IPS-15b (cell line): ENCODE measurements around the gene CORO1C.

Experiments
- H3K27me3 ChIP-seq: one replicate; pipeline ENCODE4 v1.6.1; 2013; ENCODE audit warnings: low read length; ENCODE audit not compliant: control insufficient read depth, insufficient read depth
- H3K36me3 ChIP-seq: one replicate; pipeline ENCODE4 v1.6.1; 2013; ENCODE audit warnings: low read length; ENCODE audit not compliant: control insufficient read depth, insufficient read depth
- H3K4me1 ChIP-seq: one replicate; pipeline ENCODE4 v1.6.1; 2013; ENCODE audit warnings: mild to moderate bottlenecking, low read length; ENCODE audit not compliant: control insufficient read depth, insufficient read depth
- H3K4me3 ChIP-seq: one replicate; pipeline ENCODE4 v1.5.1; 2013; ENCODE audit warnings: low read depth, low read length
- H3K9ac ChIP-seq: one replicate; pipeline ENCODE4 v1.6.1; 2013; ENCODE audit warnings: low read depth, mild to moderate bottlenecking, low read length
- H3K9me3 ChIP-seq: one replicate; pipeline ENCODE4 v1.6.1; 2013; ENCODE audit warnings: mild to moderate bottlenecking, low read length; ENCODE audit not compliant: control insufficient read depth, insufficient read depth

The CORO1C gene

DNA sequence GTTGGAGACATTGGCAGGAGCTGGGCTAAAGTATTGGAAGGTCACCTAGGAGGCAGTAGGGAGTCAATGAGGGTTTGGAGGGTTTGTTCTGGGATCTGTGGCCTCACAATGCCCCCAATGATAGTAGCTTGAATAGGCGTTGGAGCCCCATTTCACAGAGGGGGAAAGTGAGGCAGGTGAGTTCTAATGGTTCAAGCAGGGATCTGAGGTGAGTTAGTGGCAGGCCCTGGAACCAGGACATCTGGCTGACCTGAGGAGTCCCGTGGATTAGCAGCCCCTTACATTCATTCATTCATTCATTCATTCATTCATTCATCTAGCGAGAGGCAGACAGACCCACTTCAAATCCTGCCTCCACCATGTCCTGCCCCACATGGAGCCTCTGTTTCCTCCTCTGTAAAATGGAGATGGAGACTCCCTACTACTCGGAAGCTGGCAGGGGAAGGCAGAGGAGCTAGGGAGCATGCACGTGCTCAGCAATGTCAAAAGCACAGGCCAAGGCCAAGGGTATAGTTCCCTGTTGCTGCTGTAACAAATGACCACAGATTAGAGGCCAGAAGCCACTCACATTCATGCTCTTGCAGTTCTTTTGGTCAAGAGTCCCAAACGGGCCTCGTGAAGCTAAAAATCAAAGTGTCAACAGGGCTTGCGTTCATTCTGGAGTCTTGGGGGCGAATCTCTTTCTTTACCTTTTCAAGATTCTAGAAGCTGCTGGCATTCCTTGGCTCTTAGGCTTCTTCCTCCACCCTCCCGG lies 131.2 kb downstream of the CORO1C start:
- H3K27me3 ChIP-seq, result no peaks in the 10 kb centered on the region
- peaks cover 2% of the 10 kb centered on the region for H3K4me1 ChIP-seq
- H3K4me3 ChIP-seq, result no peak overlapping the region
- no peaks in the 10 kb centered on the region for H3K36me3 ChIP-seq
- no peak overlapping the region for H3K9ac ChIP-seq
- H3K9me3 ChIP-seq, result no peaks in the 10 kb centered on the region

DNA sequence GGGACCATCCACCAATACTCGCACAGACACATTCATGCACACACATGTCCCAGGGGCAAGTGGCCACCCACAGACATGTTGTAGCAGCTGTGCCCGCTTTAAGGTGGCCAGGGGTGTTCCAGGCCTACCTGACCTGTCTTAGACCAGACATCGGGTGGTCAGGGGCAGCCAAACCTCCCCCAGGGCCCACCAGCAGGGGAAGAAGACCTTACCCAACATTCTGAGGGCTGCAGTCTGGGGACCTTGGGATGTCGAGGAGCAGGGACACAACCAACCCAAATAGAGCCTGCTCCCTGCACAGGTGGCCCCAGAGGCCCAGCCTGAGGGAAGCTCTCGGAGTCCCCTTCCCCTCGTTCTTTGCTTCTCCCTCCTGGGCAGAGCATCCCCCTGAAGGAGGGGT lies 131.8 kb downstream of the CORO1C start:
- peaks cover 2% of the 10 kb centered on the region for H3K4me1 ChIP-seq
- no peak overlapping the region for H3K9ac ChIP-seq
- no peak overlapping the region for H3K4me3 ChIP-seq
- H3K9me3 ChIP-seq, result no peaks in the 10 kb centered on the region
- H3K27me3 ChIP-seq, result no peaks in the 10 kb centered on the region
- H3K36me3 ChIP-seq, result no peaks in the 10 kb centered on the region

DNA sequence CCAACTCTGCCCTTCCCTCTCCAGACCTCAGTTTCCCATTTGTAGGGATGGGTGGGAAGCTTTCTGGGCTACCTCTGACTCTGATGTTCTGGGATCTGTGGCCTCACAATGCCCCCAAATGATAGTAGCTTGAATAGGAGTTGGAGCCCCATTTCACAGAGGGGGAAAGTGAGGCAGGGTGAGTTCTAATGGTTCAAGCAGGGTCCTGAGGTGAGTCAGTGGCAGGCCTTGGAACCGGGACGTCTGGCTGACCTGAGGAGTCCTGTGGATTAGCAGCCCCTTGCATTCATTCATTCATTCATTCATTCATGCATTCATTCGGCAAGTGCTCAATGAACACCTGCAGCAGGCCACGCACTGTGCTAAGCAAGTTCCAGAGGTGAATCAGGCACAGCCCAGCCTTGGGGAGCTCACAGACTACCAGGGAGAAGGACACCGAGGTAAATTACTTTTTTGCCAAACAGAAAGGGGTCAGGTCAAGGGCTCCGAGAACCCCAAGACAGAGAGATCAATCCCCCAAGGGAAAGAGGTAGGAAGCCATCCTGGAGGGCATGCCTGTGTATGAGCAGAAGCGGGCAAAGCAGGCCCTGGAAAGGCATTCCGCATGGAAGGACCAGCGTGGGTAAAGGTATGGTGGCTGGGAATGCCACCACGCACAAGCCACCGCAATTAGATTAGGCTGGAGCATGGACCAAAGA lies 132.6 kb downstream of the CORO1C start:
- H3K9ac ChIP-seq, result no peak overlapping the region
- H3K27me3 ChIP-seq, result no peaks in the 10 kb centered on the region
- H3K4me1 ChIP-seq, result no peaks in the 10 kb centered on the region
- H3K4me3 ChIP-seq, result no peak overlapping the region
- H3K9me3 ChIP-seq, result no peaks in the 10 kb centered on the region
- H3K36me3 ChIP-seq, result no peaks in the 10 kb centered on the region

DNA sequence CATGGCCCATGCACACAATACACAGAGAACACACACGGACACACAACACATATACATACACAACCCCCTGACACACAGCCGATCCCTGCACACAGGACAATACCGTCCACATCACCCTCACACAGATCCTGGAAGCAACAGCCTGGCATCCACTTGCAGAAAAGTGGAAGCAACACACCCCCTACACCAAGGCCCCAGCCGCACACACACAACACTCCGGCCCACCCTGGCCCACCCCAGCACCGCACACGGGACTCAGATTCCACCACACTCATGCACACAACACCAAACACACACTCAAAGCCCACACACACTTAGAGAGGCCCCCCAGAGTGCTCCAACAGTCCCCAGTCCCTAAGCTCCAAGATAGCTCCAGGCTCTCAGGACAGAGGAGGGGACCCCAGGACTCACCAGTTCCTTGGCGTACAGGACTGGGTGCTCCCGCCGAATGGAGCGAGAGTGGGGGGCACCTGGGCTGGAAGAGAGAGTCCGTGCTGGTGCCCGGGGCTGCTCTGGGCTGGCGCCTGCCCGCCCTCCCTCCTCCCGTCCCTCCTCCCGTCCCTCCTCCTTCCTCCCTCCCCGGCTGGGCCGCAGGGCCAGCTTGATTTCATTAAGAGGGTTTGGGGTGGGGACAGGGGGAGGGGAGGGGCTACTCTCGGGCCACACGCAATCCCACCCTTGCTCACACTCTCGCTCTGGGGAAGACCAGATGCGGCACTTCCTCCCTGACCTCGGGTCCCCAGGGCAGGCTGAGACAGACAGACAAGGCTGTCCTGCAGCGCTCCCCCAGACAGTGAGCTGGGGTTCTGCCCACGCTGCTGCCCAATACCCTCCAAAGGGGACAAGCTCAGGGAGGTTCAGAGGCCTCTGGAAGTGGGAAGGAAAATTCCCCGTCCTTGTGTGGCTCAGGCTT lies 133.5 kb downstream of the CORO1C start, which contains the start of gene TMEM119:
TMEM119 (minus strand) TSS at position 526 of the 913 bp plus-strand sequence. CDS start 5,701 bp downstream, outside the sequence.
- Histone ChIP-seq H3K4me3 (no peak within 1 kb of the TSS), H3K9ac (no peak within 1 kb of the TSS), H3K27me3 (no peaks in the 10 kb centered on the region)

DNA sequence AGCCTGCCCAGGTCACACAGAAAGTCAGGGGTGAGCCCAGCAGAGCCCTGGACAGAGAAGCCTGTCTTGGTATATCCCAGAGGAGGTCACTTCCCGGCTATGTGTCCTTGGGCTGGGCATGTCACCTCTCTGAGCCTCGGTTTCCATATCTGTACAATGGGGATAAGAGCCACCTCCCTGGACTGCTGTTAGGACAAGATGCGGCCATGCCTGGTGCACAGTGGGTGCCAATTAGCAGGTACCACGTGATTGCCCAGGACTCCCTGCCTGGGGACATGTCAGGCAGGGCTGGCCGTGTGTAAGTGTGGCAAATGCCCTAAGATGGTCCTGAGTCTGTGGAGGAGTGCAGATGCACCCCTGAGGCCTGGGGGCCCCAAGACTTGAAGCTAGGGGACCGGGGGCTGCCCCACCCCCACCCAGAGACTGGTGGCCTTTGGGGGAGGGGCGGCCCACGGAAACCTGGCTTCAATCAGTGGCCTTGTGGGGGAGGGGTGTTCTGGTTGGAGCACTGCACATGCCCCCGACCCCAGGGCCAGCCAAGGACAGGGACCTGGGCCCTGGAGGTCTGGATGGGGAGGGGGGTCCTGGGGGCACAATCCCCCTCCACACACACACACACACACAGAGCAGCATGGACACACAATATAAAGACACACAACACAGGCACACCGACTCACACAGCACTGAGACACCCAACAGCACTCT lies 134.3 kb downstream of the CORO1C start:
- Histone ChIP-seq H3K4me3 (no peak overlapping the region), H3K9me3 (no peaks in the 10 kb centered on the region), H3K27me3 (no peaks in the 10 kb centered on the region), H3K4me1 (no peaks in the 10 kb centered on the region), H3K36me3 (no peaks in the 10 kb centered on the region), H3K9ac (no peak overlapping the region)

More for the DNA sequence above, 133.5 kb downstream of the CORO1C start, which contains the start of gene TMEM119:
- Histone ChIP-seq H3K9me3 (no peaks in the 10 kb centered on the region), H3K4me1 (no peaks in the 10 kb centered on the region), H3K36me3 (no peaks in the 10 kb centered on the region)

DNA sequence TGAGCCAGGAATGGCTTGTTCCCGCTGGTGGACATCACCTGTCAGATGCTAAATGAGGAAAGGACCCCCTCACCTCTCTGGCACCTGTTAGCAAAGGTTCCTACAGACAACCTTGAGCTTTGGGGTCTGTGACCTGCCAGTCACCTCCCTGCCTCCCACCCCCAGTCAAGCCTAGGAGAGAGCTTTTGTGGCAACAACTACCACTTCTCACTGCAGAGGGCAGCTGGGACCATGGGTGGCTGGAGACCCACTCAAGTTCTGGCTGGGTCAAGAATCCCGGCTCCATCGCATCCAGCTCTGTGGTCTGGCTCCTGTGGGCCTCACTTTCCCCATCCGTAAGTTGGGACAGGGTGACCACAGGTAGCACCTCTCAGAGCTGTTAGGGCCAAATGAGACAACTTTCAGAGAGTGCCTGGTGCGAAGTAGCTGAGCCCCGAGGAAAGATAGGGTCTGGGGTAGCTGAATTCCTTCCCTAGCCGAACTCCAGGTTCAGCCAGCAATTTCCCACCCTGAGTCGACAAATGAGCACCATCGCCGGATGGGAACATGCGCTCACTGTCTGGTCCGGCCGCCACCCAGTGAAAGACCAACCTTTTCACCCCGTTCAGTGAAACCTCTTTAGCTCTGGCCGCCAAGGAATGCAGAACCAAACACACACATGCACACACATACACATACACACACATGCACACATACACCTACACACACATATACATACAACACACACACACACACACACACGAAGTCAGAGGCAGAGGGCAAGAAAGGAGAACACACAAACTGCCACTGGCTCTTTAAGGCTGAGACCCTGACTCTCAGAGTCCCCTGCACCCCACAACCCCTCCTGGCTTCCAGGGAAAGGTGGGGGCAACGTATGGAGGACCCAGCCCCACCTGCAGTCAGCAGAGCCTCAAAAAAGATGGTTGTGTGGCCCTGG lies 135.3 kb downstream of the CORO1C start:
- no peak overlapping the region for H3K9ac ChIP-seq
- H3K9me3 ChIP-seq, result no peaks in the 10 kb centered on the region
- H3K4me1 ChIP-seq, result no peaks in the 10 kb centered on the region
- no peaks in the 10 kb centered on the region for H3K36me3 ChIP-seq
- H3K4me3 ChIP-seq, result no peak overlapping the region
- no peaks in the 10 kb centered on the region for H3K27me3 ChIP-seq
